Cerebellar nuclear complex (tissue), 1 donor: Measurements from ENCODE around the gene MSL3.
A peak's percentile ranks its signal among the peaks of the same experiment; 100 is the strongest.

Source experiments
- DNase-seq, 2 experiments: peaks; one replicate each; lab custom pipeline; 2025; lab: John Stamatoyannopoulos, UW

The MSL3 gene, protein sequence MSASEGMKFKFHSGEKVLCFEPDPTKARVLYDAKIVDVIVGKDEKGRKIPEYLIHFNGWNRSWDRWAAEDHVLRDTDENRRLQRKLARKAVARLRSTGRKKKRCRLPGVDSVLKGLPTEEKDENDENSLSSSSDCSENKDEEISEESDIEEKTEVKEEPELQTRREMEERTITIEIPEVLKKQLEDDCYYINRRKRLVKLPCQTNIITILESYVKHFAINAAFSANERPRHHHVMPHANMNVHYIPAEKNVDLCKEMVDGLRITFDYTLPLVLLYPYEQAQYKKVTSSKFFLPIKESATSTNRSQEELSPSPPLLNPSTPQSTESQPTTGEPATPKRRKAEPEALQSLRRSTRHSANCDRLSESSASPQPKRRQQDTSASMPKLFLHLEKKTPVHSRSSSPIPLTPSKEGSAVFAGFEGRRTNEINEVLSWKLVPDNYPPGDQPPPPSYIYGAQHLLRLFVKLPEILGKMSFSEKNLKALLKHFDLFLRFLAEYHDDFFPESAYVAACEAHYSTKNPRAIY

DNA sequence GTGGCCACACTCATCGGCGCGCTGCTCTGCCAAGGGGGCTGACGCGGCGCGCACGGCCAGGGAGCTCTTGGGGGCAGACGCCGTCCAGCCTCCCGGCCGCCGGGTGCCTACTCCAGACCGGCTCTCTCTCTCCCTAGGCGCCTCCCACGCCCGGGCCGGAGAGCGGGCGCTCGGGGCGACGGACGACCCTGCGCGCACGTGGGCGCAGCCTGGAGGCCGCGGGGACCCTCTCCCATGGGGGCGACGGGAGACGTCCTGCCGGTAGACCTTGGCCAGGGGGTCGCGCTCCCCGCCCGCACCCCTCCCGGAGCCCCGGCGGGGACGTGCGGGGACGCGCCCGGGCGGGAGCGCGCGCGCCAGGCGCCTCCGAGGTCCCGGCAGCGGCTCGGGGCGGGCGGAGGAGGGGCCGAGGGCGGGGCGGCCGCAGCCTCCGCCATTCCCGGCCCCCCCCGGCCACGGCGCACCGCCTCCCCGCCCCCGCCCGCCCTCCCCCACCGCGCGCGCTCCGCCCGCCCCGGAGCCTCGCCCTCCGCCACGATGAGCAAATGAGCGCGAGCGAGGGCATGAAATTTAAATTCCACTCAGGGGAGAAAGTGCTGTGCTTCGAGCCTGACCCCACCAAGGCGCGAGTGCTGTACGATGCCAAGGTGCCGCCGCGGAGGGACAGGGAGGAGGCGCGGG is at the start of gene MSL3:
MSL3 (plus strand) TSS at position 519 of the 681 bp plus-strand sequence; CDS start at position 546, 27 bp downstream.
- DNase-seq: no peak

DNA sequence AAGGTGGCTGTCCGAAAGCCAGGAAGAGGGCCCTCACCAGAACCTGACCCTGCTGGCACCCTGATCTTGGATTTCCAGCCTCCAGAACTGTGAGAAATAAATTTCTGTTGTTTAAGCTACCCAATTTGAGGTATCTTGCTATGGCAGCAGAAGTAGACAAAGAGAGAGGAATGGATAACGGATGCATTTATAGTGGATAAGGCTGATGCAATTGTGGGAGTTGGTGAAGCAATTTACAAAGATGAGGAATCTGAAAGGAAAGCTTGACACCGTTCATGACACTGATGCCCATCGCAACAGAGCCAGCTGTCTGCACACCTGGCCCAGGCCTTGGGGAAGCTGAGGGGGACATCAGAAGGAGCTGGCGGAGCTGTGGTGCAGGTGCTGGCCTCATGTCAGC is 35.7 kb upstream of the MSL3 start:
- DNase-seq: no peak

DNA sequence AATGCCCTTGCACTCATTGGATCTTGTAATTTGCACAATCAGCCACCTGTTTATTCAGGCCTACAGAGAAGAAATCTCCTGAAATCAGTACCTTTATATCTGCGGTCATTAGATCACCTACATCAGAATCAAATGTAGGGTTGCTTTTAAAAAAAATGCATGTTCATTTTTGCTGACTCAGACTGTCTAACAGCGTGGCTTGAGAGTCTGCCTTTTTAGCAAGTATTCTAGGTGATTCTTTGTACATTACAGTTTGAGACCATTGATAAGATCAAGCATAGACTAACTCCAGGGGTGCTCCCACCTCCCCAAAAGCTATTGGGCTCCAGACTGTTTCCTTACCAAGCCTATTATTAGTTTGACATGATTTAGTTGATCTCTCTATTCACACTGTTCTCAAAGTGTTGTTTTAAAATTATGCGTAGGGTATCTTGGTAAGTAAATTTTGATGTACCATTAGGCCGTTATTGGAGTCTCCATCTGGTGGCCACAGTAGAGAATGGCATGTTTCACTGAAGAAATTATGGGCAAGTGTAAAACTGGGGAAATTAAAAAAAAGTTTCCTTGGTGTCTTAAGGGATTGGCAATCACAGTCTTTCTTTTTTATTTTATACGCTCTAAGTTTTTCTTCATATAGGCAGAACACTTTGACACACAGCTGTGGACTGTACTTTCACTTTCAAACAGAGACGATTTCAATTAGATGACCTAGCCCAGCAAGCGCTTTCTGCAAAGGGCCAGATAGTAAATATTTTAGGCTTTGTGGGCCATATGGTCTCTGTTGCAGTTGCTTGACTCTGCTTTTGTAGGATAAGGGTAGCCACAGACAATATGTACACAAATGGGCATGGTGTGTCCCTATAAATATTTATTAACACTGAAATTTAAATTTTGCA is 33.7 kb upstream of the MSL3 start:
- no peak for DNase-seq

DNA sequence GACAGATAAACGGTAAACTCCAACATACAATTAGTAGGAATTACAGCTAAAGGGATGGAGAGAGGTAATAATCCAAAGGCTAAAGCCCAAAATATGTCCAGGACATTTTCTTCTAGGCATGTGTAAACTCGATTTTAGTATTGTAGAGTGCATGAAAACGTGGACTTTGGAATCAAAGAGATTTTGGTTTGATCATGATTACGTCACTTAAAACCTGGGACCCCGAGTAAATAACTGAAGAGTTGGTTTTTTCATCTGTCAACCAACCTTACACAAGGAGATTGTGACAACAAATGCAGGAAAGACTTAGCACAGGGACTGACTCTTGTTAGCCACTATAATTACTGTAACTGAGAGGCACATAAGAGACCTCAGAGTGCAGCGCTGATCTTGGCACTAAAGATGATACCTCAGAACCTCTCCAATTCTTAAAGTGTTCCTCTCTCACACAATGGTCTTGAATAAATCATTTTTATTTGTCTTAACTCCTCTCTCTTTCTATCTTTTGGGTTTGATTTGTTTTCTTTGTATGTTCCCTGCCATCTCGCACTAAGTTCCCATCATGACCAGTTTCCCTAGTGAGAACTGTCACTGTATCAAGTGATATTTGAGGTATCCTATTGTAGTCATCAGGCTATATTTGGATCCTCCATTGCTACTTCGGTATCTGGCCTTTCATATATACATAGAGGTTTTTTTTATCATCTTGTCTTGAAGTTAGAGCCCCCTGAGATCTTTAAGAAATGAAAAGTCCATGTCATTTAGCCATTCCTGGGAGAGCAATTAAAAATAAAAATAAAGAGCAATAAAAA is 32.2 kb upstream of the MSL3 start:
- DNase-seq: no peak

DNA sequence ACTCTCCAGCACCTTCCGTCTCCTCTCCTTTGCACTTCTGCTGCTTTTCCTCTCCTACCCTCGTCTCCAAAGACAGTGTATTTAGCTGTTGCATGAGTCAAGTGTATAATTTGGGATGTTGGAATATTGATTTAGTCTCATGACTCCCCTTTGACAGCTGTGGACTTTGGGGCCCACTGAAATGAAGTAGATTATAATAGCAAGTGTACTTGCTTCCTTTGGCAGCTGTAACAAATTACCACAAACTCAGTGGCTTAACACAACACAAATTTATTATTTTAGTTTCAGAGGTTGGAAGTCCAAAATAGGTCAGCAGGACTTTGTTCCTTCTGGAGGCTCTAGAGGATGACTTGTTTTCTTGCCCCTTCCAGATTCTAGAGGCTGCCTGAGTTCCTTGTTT is 29.5 kb upstream of the MSL3 start:
- no peak for DNase-seq

DNA sequence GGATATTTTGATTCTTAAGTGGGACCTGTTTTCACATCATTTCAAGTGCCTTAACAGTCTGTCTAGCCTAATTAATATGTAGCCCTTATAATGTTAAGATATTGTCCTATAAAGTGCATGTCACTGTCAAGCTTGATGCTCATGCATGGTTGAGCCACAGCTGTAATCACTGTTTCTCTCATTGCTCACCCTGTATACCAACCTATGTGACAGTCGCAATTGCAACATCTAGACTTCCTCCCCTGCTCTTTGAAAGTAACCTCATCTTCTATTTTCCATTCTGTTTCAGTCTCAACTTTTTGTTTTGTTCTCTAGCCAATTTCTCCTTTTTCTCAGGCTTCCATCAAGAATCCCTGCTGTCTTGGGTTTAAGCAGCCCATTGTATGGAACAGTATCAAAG is 24.4 kb upstream of the MSL3 start:
- DNase-seq: no peak

DNA sequence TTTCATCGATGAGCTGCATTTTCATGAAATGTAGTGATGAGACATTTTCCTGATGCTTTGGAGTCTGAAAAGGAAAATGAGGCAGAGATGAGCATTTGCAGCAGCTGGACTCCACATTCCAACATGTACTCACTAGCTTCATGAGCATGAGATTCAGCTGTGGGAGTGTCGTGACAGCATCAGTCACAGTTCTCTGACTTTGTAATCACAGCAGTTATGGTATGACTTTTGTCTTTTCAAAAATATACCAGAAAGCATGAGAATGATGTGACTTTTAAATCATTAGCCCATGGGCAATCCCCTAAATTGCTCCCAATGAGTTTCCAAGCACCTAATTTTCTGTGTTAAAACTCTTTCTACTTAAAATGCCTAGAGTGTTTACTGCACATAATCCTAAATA is 18.3 kb upstream of the MSL3 start:
- DNase-seq: no peak

DNA sequence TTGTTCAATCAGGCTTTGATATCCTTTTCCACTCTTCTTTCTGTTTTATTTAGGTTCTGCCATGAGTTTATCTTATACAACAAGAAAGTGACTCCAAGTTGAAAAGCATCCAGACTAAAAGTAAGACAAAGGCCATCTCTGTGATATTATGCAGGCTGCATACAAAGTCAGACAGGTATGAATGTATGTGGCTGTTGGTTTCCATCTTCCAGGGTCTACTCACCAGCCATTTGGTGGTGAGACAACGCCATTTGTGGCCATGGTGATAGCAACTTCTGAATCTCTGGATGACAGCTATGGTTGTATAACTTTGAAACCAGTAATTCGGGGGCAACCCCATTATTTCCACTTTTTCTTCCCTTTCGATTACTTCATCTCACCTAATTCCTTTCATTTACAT is 17.2 kb upstream of the MSL3 start:
- no peak for DNase-seq

DNA sequence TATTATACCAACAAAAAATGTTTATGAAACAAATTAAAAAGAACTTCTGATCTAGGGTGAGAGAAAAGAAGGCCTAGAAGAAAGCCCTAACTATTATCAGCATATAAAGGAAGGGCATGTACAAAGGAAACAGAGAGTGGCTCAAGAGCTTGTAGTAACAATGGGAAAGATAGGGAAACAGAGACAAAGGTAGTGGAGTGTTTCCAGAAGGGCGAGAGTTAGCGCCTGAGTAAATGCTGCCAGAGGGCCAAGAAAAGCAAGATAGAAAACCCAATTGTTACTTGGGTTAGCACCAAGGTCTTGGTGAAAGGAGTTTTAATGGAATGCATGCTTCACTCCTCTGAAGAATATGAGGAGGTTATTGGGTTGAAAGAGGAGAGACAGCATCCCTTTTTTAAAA is 16.5 kb upstream of the MSL3 start:
- DNase-seq: no peak

DNA sequence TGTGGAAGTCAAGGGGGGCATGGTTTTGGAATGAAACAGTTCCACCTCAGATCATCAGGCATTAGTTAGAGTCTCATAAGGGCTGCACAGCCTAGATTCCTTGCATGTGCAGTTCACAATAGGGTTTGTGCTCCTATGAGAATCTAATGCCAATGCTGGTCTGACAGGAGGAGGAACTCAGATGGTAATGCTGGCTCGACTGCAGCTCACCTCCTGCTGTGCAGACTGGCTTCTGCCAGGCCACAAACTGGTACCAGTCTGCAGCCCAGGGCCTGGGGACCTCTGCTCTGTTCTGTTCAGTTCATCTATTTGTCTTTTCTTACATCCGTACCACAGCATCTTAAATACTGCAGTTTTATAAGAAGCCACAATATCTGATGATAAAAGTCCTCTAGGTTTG is 12.2 kb upstream of the MSL3 start:
- no peak for DNase-seq

DNA sequence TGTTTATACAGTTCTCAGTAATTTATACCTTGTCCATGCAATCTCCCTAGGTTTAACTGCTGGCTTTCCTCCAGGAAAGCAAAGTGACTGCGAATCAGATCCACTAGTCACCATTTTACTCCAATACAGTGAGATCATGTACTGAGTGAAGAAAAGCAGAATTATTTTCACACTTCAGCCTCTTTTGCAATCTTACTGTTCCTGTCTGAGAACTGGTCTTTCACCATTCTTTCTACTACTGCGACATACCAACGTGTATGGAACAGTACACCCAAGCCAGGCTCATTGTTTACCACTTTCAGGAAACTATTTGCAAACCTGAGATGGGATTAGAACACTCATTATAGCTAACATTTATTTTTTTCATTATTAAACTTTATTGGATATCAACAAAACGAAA is 8.0 kb upstream of the MSL3 start:
- DNase-seq: no peak

DNA sequence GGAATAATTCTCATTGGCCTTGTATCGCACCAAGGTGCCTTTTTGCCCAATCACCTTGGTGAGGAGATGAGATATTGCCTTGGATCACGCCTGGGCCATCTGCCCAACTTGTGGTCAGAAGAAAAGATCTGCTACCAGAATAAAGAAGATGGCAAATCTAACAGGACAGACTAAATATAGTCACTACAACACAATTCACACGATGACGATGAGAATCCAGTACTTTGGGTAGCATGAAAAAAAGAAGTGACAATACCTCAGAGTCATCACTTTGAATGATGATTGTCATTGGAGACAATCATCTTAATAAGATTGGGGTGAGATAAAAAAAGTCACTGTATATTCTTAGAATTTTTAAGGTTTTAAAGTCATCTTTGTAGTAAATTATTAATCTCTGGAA is 7.3 kb upstream of the MSL3 start:
- DNase-seq: no peak

DNA sequence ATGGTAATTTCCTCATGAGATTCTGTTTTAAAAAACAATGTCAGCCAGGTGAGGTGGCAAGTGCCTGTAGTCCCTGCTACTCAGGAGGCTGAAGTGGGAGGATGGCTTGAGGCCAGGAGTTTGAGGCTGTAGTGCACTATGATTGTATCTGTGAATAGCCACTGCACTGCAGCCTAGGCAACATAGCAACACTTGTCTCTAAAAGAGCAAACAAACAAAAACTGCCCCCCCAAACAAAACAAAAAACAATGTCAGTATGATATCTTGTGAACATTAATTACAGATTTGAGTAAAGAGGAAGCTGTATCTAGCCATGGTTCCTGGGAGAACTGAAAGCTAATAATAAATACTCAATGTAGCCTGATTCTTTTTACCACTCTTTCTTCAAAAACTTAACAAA is 6.8 kb upstream of the MSL3 start:
- no peak for DNase-seq

DNA sequence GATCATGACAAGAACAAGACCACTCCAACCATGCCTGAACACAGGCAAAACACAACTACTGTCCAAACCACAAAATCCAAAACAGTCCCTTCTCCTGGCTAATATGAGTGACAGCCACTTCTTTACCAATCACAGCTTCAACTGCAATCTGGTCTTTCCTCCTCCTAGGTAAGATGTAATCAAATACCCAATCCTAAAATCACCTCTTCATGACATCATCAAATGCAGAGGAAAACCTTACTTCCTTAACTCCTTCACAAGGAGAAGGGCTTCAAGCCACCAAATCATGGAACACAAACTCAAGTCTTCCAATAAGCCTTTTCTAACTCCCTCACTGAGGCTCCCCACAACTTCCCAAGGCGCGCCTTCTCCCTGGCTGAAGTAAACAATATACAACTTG is 4.4 kb upstream of the MSL3 start:
- DNase-seq: no peak

DNA sequence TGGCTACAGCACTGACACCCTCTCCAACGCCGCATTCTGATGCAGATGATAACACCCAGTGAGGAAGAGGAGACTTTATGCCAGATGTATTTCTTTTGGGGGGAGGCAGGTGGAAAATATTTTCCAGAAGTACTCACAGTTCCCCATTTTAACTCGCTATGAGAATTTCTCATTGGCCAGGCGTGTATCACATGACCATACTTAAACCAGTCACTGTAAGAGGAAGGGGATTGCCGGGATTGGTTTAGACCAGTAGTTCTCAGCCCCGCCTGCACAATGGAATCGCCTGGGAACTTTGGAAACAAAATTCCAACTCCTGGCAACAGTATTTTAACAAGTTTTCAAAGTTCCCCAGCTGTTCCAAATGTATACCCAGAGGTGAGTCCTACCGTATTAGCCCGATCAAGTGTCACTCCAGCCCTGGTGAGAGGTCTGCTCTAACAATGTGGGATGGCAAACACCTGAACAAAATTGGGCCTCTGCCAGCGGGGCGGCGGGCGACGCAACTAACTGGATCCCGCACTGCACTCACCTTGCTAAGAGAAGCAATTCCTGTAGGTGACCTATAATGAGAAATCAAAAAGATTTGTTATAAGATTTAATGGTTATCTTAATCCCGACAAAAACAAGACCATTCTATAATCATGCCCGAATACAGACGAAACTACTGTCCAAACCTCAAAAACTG is 2.9 kb upstream of the MSL3 start:
- DNase-seq: no peak

DNA sequence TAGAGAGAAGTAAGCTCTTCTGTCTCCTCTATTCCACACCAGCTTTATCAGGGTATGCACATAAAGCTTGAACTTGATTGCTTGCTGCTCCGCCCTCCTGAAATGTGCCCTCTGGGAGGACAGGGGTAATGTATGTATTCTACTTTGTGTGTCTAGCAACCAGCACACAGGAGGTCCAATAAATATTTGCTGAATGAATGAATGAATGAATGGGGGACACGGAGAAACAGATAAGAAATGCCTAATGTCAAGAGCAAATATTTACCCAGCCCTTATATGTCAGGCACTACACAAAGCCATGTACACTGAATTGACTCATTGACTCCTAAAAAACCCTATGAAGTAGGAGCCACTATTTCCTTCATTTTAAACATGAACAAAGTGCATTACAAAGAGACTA is 2.3 kb upstream of the MSL3 start:
- DNase-seq: no peak

DNA sequence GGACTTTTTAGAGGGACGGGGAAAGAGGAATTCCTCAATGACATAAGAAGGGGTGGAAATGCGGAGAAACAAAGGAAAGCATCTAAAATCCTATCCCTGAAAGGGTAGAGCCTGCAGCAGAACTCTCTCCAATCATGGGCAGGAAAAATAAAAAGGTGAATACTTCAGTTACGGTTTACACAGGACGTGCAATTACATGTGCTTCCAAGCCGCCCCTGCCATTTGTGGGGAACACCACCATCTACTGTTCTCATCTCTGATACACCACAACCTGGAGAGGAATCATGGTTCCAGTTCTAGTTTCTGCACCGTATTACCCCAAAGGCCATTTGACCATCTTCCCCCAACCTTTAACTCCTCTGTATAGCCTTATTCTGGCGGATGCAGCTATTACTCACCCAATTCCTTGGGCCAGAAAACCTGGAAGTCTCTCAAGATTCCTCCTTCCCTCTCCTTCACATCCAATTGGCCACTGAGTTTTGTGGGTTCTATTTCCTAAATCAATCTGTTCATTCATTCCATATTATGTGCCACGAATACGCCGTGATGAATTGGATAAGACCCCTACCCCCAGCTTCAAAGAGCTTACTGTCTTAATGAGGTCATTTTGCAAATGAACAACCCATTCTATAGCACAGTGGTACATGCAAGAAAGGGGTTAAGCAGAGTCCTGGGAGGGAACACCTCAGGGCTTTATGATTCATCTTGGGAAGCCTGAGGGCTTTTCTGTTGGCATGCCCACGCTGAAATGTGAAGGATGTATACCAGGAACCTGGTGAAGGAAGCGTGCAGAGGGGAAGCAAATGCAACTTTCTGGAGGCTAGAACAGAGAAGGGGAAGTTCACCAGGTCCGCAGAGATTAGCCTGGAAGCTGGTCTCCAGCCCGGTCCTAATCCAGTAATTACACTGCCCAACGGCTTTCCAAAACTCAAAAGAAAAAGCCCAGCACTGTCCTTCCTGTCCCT is 1.4 kb upstream of the MSL3 start:
- DNase-seq: no peak

DNA sequence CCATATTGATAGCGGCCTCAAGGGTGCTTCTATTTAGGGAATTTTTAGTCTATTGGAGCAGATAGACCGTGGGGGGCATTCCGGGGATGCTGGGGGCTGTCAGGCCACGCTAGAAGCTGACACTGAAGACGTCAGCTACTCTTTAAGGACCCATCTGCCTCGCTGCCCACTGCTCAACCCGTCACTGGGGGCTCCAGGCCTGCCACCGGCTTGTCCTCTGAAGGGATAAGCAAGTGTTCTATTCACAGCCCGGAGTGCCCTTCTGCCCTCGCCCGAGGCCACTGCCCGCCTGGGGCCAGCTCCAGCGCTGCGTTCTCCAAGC is 679 bp upstream of the MSL3 start:
- DNase-seq: no peak

DNA sequence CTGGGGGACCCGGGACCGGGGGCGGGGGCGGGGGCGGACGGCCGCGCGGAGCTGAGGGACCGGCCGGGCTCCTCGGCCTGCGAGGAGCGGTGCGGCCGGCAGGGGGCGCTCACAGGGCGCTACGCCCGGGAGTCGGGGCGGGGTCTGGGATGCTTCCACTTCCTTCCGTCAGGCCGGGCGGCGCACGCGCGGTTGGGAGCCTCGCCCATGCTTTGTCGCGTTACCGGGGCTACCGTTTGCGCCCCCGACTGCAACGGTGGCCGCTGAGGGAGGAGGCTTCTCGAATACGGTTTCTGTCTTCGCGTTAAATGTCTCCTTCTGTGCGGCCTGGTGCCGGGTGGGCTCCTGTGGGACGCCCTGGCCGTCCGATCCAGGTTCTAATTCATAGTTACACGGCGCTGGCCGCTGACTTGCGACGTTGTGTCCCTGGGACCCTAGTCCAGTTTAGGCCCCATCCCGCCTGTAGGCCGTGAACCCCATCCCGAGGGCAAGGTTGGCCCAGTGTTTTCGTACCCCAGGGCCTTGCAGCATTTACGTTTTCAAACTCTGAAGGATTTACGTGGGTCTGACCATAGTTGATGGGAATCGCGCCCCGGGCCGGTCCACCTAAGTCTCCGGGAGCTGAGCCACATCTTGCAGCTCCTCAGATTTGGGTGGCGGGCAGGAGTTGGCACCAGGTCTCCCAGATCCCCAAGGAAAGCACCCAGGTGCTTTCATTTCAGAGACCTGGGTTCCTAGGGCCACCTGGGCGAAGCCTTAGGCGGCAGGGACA is 549 bp downstream of the MSL3 start:
- DNase-seq: peak in 1 of 2 experiments; percentile 14
